NOMO-1 treated with DMSO at 0.1 percent for 48 hours (cell line): Measurements from ENCODE around the gene BTBD9.
A peak's percentile ranks its signal among the peaks of the same experiment; 100 is the strongest.

Experiments used
- DNase-seq: peaks from one replicate; lab custom pipeline; 2025; ENCODE audit not compliant: unreplicated experiment; lab: John Stamatoyannopoulos, UW

BTBD9 gene

GRCh38 chr6:38566295-38567030 lies 73.3 kb downstream of the BTBD9 start:
- DNase-seq = no peak

DNA sequence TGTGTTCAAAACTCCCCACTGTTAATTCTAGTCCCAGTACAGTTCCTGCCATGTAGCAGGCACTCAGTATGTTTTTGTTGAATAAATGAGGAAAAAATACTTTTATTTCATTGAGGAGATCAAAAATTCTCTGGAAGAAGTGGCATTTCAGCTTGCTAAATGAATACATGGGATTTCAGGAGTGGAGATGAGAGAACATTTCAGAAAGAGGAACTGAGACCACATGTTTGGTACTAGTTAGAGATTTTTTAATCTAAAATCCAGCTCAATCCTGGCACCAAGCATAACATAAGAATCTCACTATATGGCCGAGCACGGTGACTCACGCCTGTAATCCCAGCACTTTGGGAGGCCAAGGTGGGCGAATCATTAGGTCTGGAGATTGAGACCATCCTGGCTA lies 75.4 kb downstream of the BTBD9 start:
- no peak for DNase-seq

- DNase-seq = no peak
Measured at GRCh38 chr6:38555606-38556005, 84.1 kb downstream of the BTBD9 start.

GRCh38 chr6:38554700-38555413 lies 84.9 kb downstream of the BTBD9 start:
- DNase-seq = no peak

DNA sequence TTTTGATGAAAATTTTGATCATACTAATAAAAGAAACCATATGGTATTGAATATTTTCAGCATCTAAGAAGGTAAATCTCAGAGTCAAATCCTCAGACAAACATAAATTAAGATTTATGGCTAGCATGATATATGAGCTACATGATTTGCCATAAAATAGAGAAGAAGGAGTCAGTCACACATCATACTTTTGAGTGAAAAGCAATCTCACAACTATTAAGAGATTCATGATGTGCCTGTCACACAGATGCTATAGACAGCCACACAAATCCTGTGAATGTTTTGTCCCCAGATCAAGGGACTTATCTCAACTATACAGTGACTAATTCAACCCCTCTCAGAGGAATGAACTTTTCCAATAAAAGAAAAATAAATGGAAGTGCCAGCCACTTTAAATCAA lies 85.7 kb downstream of the BTBD9 start:
- no peak for DNase-seq

DNA sequence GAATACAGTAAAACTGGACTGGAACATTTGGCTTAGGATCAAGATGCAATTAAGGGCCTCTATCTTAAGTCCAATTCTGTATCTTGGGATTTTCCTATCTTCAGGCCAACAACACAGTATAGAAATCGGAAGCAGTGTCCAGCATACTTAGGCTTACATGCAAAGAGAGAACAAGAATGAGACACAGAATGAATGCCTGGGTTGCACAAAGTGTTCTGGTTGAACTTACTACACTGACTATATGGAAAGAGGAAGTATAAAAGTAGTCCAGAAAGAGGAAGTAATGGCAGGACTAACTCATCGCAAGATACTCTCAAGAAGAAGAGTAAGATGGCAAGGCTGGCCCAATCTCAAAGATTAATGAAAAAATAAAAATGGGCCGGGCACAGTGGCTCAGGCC lies 87.6 kb downstream of the BTBD9 start:
- DNase-seq = peak; percentile 97

GRCh38 chr6:38549795-38550194 lies 89.9 kb downstream of the BTBD9 start:
- peak; percentile 34 for DNase-seq

DNA sequence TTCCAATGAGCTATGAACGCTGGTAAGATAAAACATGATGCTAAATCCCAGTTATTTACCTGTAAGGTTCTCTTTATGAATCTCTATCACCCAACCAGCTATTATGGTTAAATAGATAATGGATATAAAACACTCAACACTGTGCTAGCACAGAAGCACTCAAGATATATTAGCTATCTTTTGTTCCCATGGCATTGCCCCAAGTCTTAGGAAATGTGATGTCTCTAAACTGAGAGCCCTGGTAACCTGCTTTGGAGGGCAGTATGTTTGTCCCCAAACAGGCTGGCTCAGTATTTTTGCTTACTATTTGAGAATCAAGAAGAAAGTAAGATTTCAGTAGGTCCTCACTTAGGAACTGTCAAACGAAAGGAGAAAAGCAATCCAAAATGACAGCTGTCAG lies 90.5 kb downstream of the BTBD9 start:
- DNase-seq = no peak

GRCh38 chr6:38543022-38543421 lies 96.7 kb downstream of the BTBD9 start:
- DNase-seq = no peak

- DNase-seq = no peak
Measured at GRCh38 chr6:38542031-38542430, 97.7 kb downstream of the BTBD9 start.

DNA sequence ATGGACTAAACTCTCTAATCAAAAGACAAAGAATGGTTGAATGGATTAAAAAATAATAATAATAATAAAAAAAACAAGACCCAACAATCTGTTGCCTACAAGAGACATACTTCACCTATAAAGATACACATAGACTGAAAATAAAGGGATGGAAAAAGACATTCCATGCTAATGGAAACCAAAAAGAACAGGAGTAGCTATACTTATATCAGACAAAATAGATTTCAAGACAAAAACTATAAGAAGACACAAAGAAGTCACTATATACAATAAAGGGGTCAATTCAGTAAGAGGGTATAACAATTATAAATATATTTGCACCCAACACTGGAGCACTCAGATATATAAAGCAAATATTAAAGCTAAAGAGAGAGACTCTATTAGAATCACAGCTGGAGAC lies 106.7 kb downstream of the BTBD9 start:
- no peak for DNase-seq

- DNase-seq = no peak
Measured at GRCh38 chr6:38531134-38531533, 108.6 kb downstream of the BTBD9 start.

DNA sequence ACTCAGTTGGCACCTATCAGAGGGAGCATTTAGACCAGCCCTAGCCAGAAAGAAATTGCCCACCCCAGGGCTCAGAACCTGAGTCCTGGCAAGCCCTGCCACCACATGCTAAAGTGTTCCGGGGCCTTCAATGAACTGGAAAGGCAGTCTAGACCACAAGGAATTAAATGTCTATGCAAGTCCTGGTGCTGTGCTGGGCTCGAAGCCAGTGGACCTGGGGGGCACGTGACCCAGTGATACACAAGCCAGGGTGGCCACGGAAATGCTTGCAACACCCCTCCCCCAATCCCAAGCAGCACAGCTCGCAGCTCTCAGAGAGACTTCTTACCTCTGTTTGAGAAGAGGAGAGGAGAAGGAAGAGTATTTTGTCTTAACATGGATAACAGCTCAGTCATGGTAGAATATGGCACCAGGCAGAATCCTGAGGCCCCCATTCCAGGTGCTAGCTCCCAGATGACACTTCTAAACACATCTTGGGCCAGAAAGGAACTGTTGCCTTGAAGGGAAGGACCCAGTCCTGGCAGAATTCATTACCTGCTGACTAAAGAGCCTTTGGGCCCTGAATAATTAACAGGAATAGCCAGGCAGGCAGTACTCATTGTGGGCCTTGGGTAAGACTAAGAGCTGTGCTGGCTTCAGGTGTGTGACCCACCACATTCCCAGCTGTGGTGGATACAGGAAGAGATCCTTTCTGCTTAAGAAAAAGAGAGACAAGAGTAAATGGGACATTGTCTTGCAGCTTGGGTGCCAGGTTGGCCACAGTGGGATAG lies 111.3 kb downstream of the BTBD9 start:
- no peak for DNase-seq

DNA sequence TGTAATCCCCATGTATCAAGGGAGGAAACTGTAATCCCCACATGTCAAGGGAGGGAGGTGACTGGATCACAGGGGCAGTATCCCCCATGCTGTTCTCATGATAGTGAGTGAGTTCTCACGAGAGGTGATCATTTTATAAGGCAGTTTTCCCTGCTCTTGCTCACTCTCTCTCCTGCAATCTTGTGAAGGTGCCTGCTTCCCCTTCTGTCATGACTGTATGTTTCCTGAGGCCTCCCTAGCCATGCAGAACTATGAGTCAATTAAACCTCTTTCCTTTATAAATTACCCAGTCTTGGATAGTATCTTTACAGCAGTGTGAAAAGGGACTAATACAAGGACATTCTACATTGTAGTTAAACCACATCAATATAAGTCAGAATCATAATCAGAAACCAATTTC lies 112.4 kb downstream of the BTBD9 start:
- no peak for DNase-seq

- no peak for DNase-seq
Measured at GRCh38 chr6:38525888-38526287, 113.8 kb downstream of the BTBD9 start.

GRCh38 chr6:38524436-38525145 lies 115.1 kb downstream of the BTBD9 start:
- no peak for DNase-seq

- DNase-seq = no peak
Measured at GRCh38 chr6:38522322-38522721, 117.4 kb downstream of the BTBD9 start.

- DNase-seq = peak; percentile 59
Measured at GRCh38 chr6:38518511-38519304, 121.0 kb downstream of the BTBD9 start.

DNA sequence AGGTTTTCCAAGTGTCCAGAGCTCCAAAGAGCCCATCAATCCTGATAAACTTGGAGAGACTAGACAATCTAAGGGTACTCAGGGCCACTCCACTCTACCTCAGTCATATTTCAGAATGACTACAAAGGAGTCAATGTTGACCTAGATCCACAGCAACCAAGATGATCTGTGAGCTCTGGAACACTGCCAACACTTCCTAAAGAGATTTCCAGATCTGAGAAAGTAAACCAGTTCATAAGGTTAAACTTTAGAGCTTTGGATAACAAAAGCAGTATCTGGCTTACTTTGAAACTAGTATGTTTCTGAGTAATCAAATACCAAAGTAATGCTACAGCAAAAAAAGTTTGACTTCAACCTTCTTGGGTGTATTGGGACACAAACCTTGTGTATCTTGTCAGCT lies 122.7 kb downstream of the BTBD9 start:
- DNase-seq = no peak

DNA sequence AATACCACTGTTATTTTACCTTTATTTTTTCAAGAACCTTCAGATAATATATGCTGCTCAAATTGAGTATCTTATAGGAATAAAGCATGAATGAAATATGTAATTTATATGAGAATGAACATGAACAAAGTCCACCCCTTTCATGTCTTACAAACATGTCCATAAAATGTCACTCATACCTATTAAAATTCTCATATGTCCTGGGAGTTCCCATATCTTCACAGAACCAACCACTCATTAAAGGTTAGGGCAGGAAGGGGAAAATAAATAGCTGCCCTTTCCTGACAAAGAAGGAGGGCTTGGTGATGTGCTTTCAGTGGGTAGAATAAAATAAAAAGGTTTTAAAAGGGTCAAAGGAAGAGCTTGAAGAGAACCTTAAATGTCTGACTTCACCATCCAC lies 125.3 kb downstream of the BTBD9 start:
- DNase-seq = no peak

GRCh38 chr6:38512211-38512610 lies 127.5 kb downstream of the BTBD9 start:
- DNase-seq = no peak
